Esophagus muscularis mucosa (tissue), 4 donors: Measurements from ENCODE around the gene CPA2.

ENCODE experiments used
- CTCF ChIP-seq, 3 experiments: fragments of 200-600 bp in 2 of 3; fragments of 450-650 bp in 1 of 3; sonication (generic) in 2 of 3; IDR thresholded peaks; one replicate each; pipeline ENCODE4 v1.5.1; 2017 to 2019; ENCODE audit warnings: antibody characterized with exemption in 3 of 3, mild to moderate bottlenecking in 2 of 3, moderate library complexity in 1 of 3
- EP300 ChIP-seq: sonication (generic); formaldehyde crosslinking; IDR thresholded peaks from one replicate; pipeline ENCODE4 v1.6.1; 2017; ENCODE audit warnings: antibody characterized with exemption
- POLR2A ChIP-seq: fragments of 450-650 bp; IDR thresholded peaks from one replicate; pipeline ENCODE4 v1.6.1; 2017; ENCODE audit warnings: antibody characterized with exemption, moderate library complexity, mild to moderate bottlenecking, low read depth
- POLR2AphosphoS5 ChIP-seq, 2 donors: sonication (generic); formaldehyde crosslinking; IDR thresholded peaks; one replicate each; pipeline ENCODE4 v1.6.1; 2017; ENCODE audit warnings: antibody characterized with exemption in 2 of 2

GRCh38 chr7:130289478-130289877 is 22.8 kb downstream of the CPA2 start:
- TF ChIP-seq CTCF (IDR thresholded peaks at IDR 0.05) = no peak
- no peak for TF ChIP-seq POLR2A
- TF ChIP-seq POLR2AphosphoS5 (IDR thresholded peaks at IDR 0.05) = no peak
- TF ChIP-seq EP300 = no peak
